GM18520 (cell line): Measurements from ENCODE around the gene SYNDIG1.

Source experiments
- ATAC-seq: cut with Tn5 transposase; IDR thresholded peaks from one replicate; pipeline ENCODE4 v1.9.1; 2021; ENCODE audit not compliant: unreplicated experiment

SYNDIG1 gene

GRCh38 chr20:24670981-24671380 is 201.6 kb downstream of the SYNDIG1 start:
- ATAC-seq: no peak

DNA sequence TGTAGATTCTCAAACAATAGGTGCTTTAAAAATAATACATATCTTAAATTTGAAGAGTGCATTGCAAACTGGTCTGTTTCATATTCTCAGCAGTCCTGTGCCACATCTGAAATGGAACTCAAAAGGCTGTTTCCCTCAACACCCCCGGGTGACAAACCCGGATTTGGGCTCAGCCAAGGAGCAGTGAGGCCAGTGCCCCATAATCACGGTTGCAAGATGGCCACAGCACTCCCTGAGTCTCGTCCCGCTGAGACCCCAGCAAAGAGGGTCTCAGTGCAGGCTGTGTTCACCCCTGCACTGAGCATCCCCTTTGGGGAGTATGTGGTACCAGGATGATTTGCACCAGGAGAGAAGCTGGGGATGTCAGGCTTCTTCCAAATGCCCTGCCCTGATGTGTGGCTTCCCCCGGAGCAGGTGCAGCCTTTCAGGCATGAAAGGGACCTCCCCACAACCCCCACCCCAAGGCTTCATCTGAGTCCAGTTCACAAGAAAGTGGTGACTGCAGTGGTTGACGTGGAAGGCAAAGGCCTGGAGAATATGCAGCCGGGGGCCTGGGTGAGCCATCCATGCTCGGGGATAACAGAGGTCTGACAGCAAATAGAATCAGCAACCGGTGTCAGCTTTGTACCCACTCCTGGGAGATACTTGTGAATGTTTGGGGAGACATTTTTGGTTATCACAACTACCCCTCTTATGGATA is 202.9 kb downstream of the SYNDIG1 start:
- no peak for ATAC-seq

DNA sequence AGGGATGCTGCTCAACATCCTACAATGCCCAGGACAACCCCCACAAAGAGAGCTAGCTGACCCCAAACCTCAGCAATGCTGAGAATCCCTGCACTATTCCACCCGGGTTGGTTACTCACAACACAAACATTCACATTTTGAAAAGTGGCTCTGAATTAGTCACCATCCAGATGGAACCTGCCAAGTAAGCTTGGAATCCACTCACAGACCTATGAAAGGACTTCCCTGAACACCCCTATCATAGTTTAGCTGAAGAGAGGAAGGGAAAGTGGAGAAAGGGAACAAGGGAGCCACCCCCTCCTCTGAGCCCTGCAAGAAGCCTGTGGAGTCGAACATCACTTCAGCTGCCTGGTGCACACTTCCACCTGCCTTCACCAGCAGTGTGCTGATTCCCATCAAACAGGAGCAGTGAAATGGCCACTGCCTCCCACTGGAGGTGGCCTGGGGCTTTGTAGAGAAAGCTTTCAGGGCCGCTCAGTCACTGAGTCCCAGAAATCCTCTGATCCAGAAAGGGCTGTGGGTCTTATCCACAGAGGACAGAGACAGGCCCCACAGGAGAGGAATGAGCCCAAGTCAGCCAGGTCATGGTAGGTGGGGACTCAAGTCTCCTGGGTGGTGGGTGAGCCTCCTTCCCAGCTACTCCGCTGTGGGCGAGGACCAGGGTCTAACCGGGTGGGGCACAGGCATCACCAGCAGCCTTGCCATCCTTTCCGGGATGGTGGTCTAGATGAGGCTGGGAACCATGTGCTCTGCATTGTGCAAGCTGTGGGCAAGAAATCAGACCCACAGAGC is 203.7 kb downstream of the SYNDIG1 start:
- no peak for ATAC-seq

DNA sequence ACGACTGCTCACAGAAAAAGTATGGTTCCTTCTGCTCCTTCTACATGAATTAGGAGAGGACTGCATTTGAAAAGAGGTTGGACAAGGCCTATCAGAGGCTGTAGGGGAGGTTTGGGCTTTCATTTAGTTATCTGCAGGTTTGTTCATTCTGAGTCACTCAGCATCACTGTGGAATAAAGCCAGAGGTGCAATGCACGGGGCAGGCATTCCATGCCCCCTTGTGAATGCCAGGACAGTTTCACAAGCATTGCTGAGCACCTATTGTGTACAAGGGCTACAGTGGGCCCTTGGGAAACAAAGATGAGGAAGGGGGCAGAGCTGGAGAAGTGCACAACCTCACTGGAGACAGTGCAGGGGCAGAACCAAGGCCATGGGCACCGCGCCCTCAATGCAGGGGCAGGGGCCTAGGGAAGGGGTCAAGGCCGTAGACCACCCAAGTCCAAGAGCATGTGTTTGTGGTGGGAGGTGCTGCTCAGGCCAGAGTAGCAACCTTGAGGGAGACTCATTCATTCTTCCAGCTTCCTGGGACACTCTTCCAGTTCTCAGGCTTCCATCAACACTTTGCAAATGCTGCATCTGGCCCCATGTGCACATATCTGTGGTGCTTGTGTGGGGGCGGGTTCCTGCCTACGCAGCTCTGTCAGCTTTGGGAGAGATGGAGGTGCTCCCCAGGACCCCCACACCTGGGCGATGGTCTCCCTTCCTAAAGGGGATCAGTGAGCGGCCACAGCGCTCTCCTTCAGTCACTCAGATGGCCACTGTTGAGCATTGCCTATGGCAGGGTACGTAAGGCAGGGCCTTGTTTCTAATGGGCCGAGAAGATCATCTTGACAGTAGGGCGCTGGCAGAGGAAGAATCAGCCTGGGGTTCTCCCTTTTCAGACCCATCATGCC is 204.5 kb downstream of the SYNDIG1 start:
- no peak for ATAC-seq

DNA sequence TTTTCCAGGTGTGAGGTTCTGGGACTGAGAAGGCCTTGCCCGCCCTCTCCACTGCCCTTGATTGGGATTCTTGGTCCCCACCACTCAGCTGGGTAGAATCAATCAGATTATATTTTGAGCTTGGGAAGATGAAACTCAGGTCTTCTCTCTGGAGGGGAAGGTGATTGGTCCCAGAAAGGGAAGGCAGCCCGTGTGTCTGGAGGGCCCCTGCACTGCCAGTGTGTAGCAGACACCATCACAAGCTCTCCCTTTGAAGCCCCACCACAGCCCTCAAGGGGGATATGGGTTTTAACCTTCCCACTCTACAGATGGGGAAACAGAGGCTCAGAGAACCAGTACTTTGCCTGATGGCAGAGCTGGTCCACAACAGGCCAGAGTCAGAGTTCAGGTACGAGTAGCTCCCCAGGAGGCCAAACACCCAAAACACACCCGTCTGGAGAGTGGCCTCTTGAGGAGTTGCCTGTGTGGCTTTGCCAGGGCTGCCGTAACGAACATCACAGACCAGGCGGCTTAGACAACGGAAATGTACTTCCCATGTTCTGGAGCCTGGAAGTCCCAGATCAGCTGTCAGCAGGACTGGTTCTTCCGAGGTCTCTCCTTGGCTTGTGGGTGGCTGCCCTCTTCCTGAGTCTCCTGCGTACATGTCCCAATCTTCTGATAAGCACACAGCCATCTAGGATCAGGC is 205.6 kb downstream of the SYNDIG1 start:
- no peak for ATAC-seq

DNA sequence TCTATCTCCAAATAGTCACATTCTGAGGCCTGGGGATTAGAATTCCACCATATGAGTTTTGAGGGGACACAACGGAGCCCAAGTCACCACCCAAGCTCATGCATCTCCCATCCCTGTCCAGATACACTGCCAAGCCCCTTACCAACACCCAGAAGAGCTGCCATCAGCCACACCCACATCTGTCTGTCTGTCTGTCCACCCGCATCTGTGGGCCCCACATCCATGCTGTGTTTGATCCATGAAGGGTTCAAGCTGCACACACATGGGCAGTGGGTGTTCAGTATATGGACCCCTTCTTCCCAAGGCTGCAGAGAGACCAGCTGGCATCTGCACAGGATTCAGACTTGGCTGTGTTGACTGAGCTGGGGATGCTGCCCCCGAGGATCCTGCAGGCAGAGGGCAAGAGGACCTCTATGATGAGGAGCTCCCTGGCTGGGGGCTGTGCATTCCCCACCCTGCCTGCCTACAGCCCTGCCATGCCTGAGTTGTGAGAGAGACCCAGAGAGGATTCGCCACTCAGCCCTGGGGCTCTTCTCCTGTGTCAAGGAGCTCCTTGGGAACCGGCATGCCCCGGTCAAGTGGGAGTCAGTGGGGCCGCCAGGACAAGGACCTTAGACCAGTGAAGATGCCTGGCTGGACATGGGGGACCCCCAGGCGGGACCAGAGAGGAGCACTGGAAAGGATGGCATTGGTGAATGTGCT is 206.4 kb downstream of the SYNDIG1 start:
- no peak for ATAC-seq

DNA sequence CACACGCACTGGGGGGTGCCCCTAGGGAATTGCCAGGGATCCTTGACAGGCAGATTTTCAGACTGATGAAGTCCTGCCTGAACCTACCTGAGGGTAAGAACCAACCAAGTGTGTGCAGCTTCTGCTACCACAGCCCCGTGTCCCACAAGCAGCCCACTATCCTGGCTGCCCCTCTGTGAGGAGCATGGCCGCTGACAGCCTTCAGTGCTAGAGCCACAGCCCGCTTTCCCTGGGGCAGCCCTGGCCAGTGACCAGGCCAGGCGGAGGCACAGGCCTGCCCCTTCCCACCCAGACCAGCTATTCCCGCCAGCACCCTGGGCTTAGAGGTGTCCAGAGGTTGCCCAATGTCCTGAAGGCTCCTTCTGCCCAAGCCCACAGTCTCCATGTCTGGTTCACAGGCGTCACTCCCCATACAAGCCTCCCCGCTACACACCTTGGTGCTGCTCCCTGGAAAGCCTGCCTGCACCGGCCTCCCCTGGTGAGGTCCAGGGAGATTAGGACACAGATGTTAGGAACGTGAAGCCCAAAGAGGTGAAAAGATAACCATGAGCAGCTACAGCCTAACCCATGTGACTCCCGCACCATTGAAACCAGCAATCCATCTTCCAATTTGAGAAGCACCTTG is 207.0 kb downstream of the SYNDIG1 start:
- no peak for ATAC-seq

DNA sequence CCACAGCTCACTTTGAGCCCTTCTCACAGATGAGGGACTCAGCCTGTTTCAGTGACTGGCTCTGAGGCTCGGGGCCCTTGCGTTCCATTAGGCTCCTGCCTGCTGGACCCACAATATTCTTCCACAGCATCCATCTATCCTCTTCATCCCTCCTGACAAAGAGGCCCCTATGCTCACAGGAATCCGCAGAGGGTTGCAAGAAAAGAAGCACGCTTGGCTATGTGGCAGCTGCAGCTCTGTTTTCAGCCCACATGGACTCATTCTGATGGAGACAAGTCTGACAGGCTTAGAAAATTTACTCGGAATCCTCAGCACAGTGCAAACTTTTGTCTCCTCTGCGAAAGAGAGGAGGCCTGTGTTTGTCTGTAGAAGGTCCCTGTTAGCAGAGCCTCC is 207.5 kb downstream of the SYNDIG1 start:
- no peak for ATAC-seq

- no peak for ATAC-seq
Observed at GRCh38 chr20:24677626-24678315, 208.3 kb downstream of the SYNDIG1 start.

GRCh38 chr20:24678351-24679106 is 209.1 kb downstream of the SYNDIG1 start:
- ATAC-seq: no peak

GRCh38 chr20:24679448-24680047 is 210.1 kb downstream of the SYNDIG1 start:
- no peak for ATAC-seq

DNA sequence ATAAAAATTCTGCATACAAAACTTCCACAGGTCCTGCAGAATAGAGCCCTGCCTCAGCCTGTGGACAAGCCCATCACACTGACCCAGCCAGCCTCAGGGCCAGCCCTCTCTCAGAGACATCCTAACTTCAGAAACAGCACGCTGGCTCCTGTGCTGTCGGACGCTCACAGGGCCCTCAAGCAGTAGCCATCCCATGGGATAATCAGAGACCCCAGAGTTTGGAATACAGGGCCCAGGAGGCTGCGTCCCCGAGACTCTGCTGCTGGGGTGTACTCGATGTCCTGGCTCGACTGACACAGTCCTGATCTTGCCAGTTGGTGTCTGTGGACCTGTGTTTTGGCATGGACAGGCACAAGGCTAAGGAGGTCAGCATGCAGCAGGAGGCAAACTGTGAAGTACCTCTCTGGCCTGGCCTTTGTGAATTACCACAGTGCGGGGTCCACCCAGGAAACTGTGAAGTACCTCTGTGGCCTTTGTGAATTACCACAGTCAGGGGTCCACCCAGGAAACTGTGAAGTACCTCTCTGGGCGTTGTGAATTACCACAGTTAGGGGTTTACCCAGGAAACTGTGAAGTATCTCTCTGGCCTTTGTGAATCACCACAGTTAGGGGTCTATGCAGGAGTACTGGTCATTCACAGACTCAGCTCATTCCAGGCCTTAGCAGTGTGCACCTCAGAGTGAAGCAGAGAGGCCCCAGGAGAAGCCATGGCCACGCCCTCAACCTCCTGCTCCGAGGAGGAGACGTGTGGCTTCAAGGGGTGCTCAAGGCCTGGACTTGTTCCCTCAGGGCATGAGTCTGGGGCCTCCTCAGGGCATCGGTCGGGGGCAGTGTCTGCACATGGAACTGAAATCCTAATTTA is 212.4 kb downstream of the SYNDIG1 start:
- ATAC-seq: no peak

GRCh38 chr20:24682496-24682985 is 213.1 kb downstream of the SYNDIG1 start:
- no peak for ATAC-seq

GRCh38 chr20:24683676-24684075 is 214.2 kb downstream of the SYNDIG1 start:
- no peak for ATAC-seq

- ATAC-seq: no peak
Observed at GRCh38 chr20:24684421-24684871, 215.0 kb downstream of the SYNDIG1 start.

- no peak for ATAC-seq
Observed at GRCh38 chr20:24684956-24685691, 215.7 kb downstream of the SYNDIG1 start.
